H9 (cell line): ENCODE data around the gene DRG1. TPM values are rescaled to one million over a fixed set of nuclear protein-coding genes. Genes with fewer than 3 reads are reported as not detected.

Experiments
- DNase-seq: peaks from one replicate; pipeline ENCODE4 v3.0.0-alpha.2; 2017
- H2AFZ ChIP-seq: one replicate; pipeline ENCODE4 v1.6.1; 2013; ENCODE audit warnings: mild to moderate bottlenecking, low read length, control low read depth, moderate library complexity
- H2AK5ac ChIP-seq: 2 replicates; pipeline ENCODE4 v1.6.1; 2013; ENCODE audit warnings: low read length, control low read depth, mixed read lengths; ENCODE audit not compliant: insufficient read length
- H2BK120ac ChIP-seq: one replicate; pipeline ENCODE4 v1.6.1; 2013; ENCODE audit warnings: low read depth, mild to moderate bottlenecking, low read length, control low read depth, inconsistent platforms; ENCODE audit not compliant: poor library complexity, severe bottlenecking
- H2BK12ac ChIP-seq: 2 replicates; pipeline ENCODE4 v1.6.1; 2013; ENCODE audit warnings: low read length, control low read depth, mixed read lengths, low read depth; ENCODE audit not compliant: insufficient read length
- H2BK15ac ChIP-seq: 2 replicates; pipeline ENCODE4 v1.6.1; 2013; ENCODE audit warnings: low read depth, low read length, control low read depth
- H2BK20ac ChIP-seq: one replicate; pipeline ENCODE4 v1.6.1; 2013; ENCODE audit warnings: low read depth, mild to moderate bottlenecking, low read length, control low read depth, inconsistent platforms; ENCODE audit not compliant: poor library complexity, severe bottlenecking
- H2BK5ac ChIP-seq: 2 replicates; pipeline ENCODE4 v1.6.1; 2013; ENCODE audit warnings: low read length, control low read depth, mixed read lengths; ENCODE audit not compliant: insufficient read length
- H3K14ac ChIP-seq: 2 replicates; pipeline ENCODE4 v1.6.1; 2013; ENCODE audit warnings: low read length, control low read depth; ENCODE audit not compliant: insufficient read depth
- H3K18ac ChIP-seq: 2 replicates; pipeline ENCODE4 v1.6.1; 2013; ENCODE audit warnings: low read depth, mild to moderate bottlenecking, mixed read lengths, low read length, control low read depth; ENCODE audit not compliant: insufficient read length
- H3K23ac ChIP-seq: 2 replicates; pipeline ENCODE4 v1.6.1; 2013; ENCODE audit warnings: low read length, control low read depth, mixed read lengths, low read depth; ENCODE audit not compliant: insufficient read length
- H3K23me2 ChIP-seq: 2 replicates; pipeline ENCODE4 v1.6.1; 2013; ENCODE audit warnings: low read depth, mild to moderate bottlenecking, mixed read lengths, low read length, control low read depth; ENCODE audit not compliant: insufficient read length, poor library complexity, severe bottlenecking
- H3K27ac ChIP-seq: 2 replicates; pipeline ENCODE4 v1.5.1; 2013; ENCODE audit warnings: low read length, control low read depth, mixed read lengths, low read depth; ENCODE audit not compliant: insufficient read length
- H3K27me3 ChIP-seq: 2 replicates; pipeline ENCODE4 v1.6.1; 2013; ENCODE audit warnings: low read length, control low read depth, inconsistent platforms; ENCODE audit not compliant: insufficient read depth
- H3K4ac ChIP-seq: 2 replicates; pipeline ENCODE4 v1.6.1; 2013; ENCODE audit warnings: low read depth, mild to moderate bottlenecking, control low read depth, inconsistent platforms, low read length, moderate library complexity
- H3K4me1 ChIP-seq: 2 replicates; pipeline ENCODE4 v1.6.1; 2013; ENCODE audit warnings: low read length, control low read depth, inconsistent platforms; ENCODE audit not compliant: insufficient read depth
- H3K4me2 ChIP-seq: 2 replicates; pipeline ENCODE4 v1.6.1; 2013; ENCODE audit warnings: low read length, control low read depth, mixed read lengths; ENCODE audit not compliant: insufficient read length, insufficient read depth
- H3K56ac ChIP-seq: 2 replicates; pipeline ENCODE4 v1.6.1; 2013; ENCODE audit warnings: low read depth, mild to moderate bottlenecking, mixed read lengths, low read length, control low read depth; ENCODE audit not compliant: insufficient read length
- H3K79me1 ChIP-seq: 2 replicates; pipeline ENCODE4 v1.6.1; 2013; ENCODE audit warnings: low read depth, mild to moderate bottlenecking, moderate library complexity, low read length, control low read depth, inconsistent platforms; ENCODE audit not compliant: insufficient read depth, poor library complexity, severe bottlenecking
- H3K79me2 ChIP-seq: 2 replicates; pipeline ENCODE4 v1.6.1; 2013; ENCODE audit warnings: low read length, control low read depth, inconsistent platforms; ENCODE audit not compliant: insufficient read depth
- H3K9ac ChIP-seq: 2 replicates; pipeline ENCODE4 v1.6.1; 2013; ENCODE audit warnings: low read length, control low read depth, mixed read lengths; ENCODE audit not compliant: insufficient read length; ENCODE audit errors: extremely low read depth
- H3K9me3 ChIP-seq: one replicate; pipeline ENCODE4 v1.6.1; 2013; ENCODE audit warnings: low read depth, low read length, inconsistent platforms; ENCODE audit not compliant: control insufficient read depth
- H3T11ph ChIP-seq: one replicate; pipeline ENCODE4 v1.6.1; 2013; ENCODE audit warnings: mild to moderate bottlenecking, low read length, control low read depth, inconsistent platforms
- H4K20me1 ChIP-seq: one replicate; pipeline ENCODE4 v1.6.1; 2013; ENCODE audit not compliant: control insufficient read depth, insufficient read length, insufficient read depth
- H4K5ac ChIP-seq: 2 replicates; pipeline ENCODE4 v1.6.1; 2013; ENCODE audit warnings: low read depth, mild to moderate bottlenecking, mixed read lengths, low read length, control low read depth; ENCODE audit not compliant: insufficient read length
- H4K8ac ChIP-seq: replicated peaks from 2 replicates; pipeline ENCODE4 v1.6.1; 2013; ENCODE audit warnings: low read length, control low read depth, mixed read lengths, low read depth; ENCODE audit not compliant: insufficient read length
- H4K91ac ChIP-seq: 2 replicates; pipeline ENCODE4 v1.6.1; 2013; ENCODE audit warnings: low read depth, mild to moderate bottlenecking, moderate library complexity, mixed read lengths, low read length, control low read depth; ENCODE audit not compliant: insufficient read length
- H3K27ac Mint-ChIP-seq, 3 experiments: 2 replicates in 2 of 3; 3 replicates in 1 of 3; pipeline ENCODE4 v1.8.0; 2020 to 2021; ENCODE audit warnings: mixed read lengths in 3 of 3, mild to moderate bottlenecking in 1 of 3, moderate library complexity in 1 of 3
- H3K27me3 Mint-ChIP-seq: 2 replicates; pipeline ENCODE4 v1.8.0; 2021; ENCODE audit warnings: low read depth, mild to moderate bottlenecking, moderate library complexity, mixed read lengths
- H3K36me3 Mint-ChIP-seq, 3 experiments: 2 replicates in 2 of 3; 3 replicates in 1 of 3; pipeline ENCODE4 v1.8.0; 2020 to 2021; ENCODE audit warnings: low read depth in 3 of 3, mixed read lengths in 3 of 3; ENCODE audit not compliant: insufficient read depth in 1 of 3
- H3K4me1 Mint-ChIP-seq, 2 experiments: 2 replicates each; pipeline ENCODE4 v1.8.0; 2020; ENCODE audit warnings: mixed read lengths in 2 of 2
- H3K4me3 Mint-ChIP-seq, 2 experiments: 2 replicates in 1 of 2; 3 replicates in 1 of 2; pipeline ENCODE4 v1.8.0; 2020 to 2021; ENCODE audit warnings: mild to moderate bottlenecking in 2 of 2, mixed read lengths in 2 of 2, moderate library complexity in 1 of 2
- H3K9me3 Mint-ChIP-seq, 2 experiments: 2 replicates in 1 of 2; 3 replicates in 1 of 2; pipeline ENCODE4 v1.8.0; 2020; ENCODE audit warnings: mild to moderate bottlenecking in 2 of 2, mixed read lengths in 2 of 2, moderate library complexity in 1 of 2
- WGBS: extraction: QIAGEN DNeasy Blood & Tissue Kit; methylation state at CpG from one replicate; pipeline ENCODE4 v1.1.7; 2013; ENCODE audit warnings: missing lambda C conversion rate, low lambda C conversion rate, mixed read lengths; ENCODE audit not compliant: insufficient read length; ENCODE audit errors: extremely low coverage; 5-methylcytosine and 5-hydroxymethylcytosine counted together
- total RNA-seq: library from RNA; stranded (reverse); gene quantifications from 2 replicates; pipeline ENCODE4 v1.2.1, GENCODE V29; 2021
- TF ChIP-seq, protein P1 (sequence below): fragments of 200-600 bp; sonication (generic); conservative IDR thresholded peaks from 3 replicates; pipeline ENCODE4 v1.8.0; 2021; ENCODE audit warnings: antibody characterized with exemption, mild to moderate bottlenecking

Gene DRG1
- total RNA-seq, 1 experiment from 2014 or later: 89.5 TPM

DNA sequence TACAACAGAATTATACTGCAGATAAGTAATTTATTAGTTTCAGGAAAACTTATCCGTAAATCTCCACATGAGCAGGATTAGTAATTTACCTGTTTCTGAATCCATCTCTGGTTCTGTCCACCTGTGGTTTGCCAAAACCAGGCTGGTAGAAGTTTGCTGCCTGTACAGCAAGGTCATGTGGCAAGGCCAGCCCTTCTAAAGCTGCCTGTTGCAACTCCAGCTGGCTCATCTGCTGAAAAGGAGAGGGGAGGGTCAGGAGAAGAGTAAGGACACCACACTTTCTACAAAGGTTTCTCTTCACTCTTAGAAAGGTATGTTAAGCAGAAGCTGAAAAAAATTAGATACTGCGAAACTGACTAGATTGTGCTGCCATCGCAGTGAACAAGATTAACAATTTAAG, 47.9 kb downstream of the DRG1 start:
- no peak overlapping the region for H3K23ac ChIP-seq
- H4K5ac ChIP-seq: no peak overlapping the region
- no peak overlapping the region for H2BK12ac ChIP-seq
- no peaks in the 10 kb centered on the region for H3K79me1 ChIP-seq
- no peak overlapping the region for H3K27ac Mint-ChIP-seq
- H3K14ac ChIP-seq: no peak overlapping the region
- H3K27me3 ChIP-seq: no peaks in the 10 kb centered on the region
- no peaks in the 10 kb centered on the region for H3K23me2 ChIP-seq
- WGBS: no CpG with 5 or more reads among the region's 3 CpGs
- H2BK20ac ChIP-seq: no peak overlapping the region
- no peak overlapping the region for H3K56ac ChIP-seq
- H3K9me3 ChIP-seq: no peaks in the 10 kb centered on the region
- no peak overlapping the region for H2AK5ac ChIP-seq
- no peak overlapping the region for H3T11ph ChIP-seq
- H4K8ac ChIP-seq: no peak overlapping the region
- H3K18ac ChIP-seq: no peak overlapping the region
- H2BK120ac ChIP-seq: no peak overlapping the region
- H3K9me3 Mint-ChIP-seq: no peaks in the 10 kb centered on the region
- no peak overlapping the region for H3K27ac ChIP-seq
- H3K4me2 ChIP-seq: no peak overlapping the region
- TF ChIP-seq, protein P1, sequence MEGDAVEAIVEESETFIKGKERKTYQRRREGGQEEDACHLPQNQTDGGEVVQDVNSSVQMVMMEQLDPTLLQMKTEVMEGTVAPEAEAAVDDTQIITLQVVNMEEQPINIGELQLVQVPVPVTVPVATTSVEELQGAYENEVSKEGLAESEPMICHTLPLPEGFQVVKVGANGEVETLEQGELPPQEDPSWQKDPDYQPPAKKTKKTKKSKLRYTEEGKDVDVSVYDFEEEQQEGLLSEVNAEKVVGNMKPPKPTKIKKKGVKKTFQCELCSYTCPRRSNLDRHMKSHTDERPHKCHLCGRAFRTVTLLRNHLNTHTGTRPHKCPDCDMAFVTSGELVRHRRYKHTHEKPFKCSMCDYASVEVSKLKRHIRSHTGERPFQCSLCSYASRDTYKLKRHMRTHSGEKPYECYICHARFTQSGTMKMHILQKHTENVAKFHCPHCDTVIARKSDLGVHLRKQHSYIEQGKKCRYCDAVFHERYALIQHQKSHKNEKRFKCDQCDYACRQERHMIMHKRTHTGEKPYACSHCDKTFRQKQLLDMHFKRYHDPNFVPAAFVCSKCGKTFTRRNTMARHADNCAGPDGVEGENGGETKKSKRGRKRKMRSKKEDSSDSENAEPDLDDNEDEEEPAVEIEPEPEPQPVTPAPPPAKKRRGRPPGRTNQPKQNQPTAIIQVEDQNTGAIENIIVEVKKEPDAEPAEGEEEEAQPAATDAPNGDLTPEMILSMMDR: no peak
- peaks cover 7 to 10% of the 10 kb centered on the region in 2 experiments for H3K4me1 Mint-ChIP-seq
- H2AFZ ChIP-seq: no peak overlapping the region
- no peak overlapping the region for H3K4ac ChIP-seq
- H4K91ac ChIP-seq: no peak overlapping the region
- no peaks in the 10 kb centered on the region for H3K4me1 ChIP-seq
- peaks cover 0 to 38% (median 14%) of the 10 kb centered on the region in 3 experiments; a peak in 5 of 7 replicates for H3K36me3 Mint-ChIP-seq
- no peak overlapping the region for H3K4me3 Mint-ChIP-seq
- no peak overlapping the region for H2BK5ac ChIP-seq
- no peaks in the 10 kb centered on the region for H3K27me3 Mint-ChIP-seq
- no peaks in the 10 kb centered on the region for H3K79me2 ChIP-seq
- no peak overlapping the region for H2BK15ac ChIP-seq
- H4K20me1 ChIP-seq: no peaks in the 10 kb centered on the region
- DNase-seq: no peak
- no peak overlapping the region for H3K9ac ChIP-seq
